Parathyroid adenoma (tissue), 2 donors: ENCODE data around the gene CDH4.

Experiments used
- H2AFZ ChIP-seq: fragments of 300-600 bp; sonication (generic); one replicate; pipeline ENCODE4 v1.7.0; 2017; ENCODE audit warnings: antibody characterized with exemption, mild to moderate bottlenecking
- H3K27ac ChIP-seq: fragments of 300-600 bp; sonication (generic); one replicate; pipeline ENCODE4 v1.7.0; 2017
- H3K27me3 ChIP-seq: fragments of 300-600 bp; sonication (generic); one replicate; pipeline ENCODE4 v1.7.0; 2017; ENCODE audit warnings: low read length; ENCODE audit not compliant: control insufficient read depth, insufficient read depth
- H3K36me3 ChIP-seq: fragments of 300-600 bp; sonication (generic); one replicate; pipeline ENCODE4 v1.7.0; 2017; ENCODE audit warnings: low read length; ENCODE audit not compliant: control insufficient read depth, insufficient read depth
- H3K4me1 ChIP-seq: fragments of 300-600 bp; sonication (generic); one replicate; pipeline ENCODE4 v1.7.0; 2017; ENCODE audit warnings: control low read depth
- H3K4me2 ChIP-seq: fragments of 300-600 bp; sonication (generic); one replicate; pipeline ENCODE4 v1.7.0; 2017; ENCODE audit warnings: low read length
- H3K4me3 ChIP-seq: fragments of 300-600 bp; sonication (generic); one replicate; pipeline ENCODE4 v1.7.0; 2017; ENCODE audit warnings: low read depth, low read length
- H3K79me2 ChIP-seq: fragments of 300-600 bp; sonication (generic); one replicate; pipeline ENCODE4 v1.7.0; 2017; ENCODE audit warnings: control low read depth
- H3K9ac ChIP-seq: fragments of 300-600 bp; sonication (generic); one replicate; pipeline ENCODE4 v1.7.0; 2017; ENCODE audit warnings: mild to moderate bottlenecking
- H3K9me3 ChIP-seq: fragments of 300-600 bp; sonication (generic); one replicate; pipeline ENCODE4 v1.7.0; 2017; ENCODE audit warnings: low read length; ENCODE audit not compliant: control insufficient read depth
- TF ChIP-seq, protein P1 (sequence below): fragments of 300-600 bp; sonication (generic); IDR thresholded peaks from one replicate; pipeline ENCODE4 v1.7.0; 2017; ENCODE audit warnings: antibody characterized with exemption, mild to moderate bottlenecking
- donor health status: primary hyperparathyroidism.

Gene CDH4

DNA sequence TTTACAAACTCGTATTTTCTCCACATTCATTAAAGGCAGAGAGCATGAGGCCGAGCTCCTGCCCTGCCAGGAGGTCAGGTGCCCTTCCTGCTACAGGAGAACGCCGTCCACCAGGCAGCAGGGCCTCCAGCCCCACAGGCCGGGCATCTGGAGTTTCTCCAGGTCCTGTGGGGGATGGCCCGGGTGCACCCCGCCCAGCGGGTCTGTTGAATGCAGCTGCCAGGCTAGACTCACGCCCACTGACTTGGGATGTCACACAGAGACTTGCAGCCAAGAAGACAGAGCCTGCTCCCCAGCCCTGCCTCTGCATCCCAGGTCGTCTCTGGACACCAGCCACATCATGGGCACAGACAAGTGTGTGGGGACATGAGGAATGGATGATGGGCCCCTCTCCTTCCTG lies 376.4 kb downstream of the CDH4 start:
- Histone ChIP-seq H3K4me3 (no peak overlapping the region), H3K9me3 (no peaks in the 10 kb centered on the region), H3K27ac (no peak overlapping the region), H3K79me2 (no peaks in the 10 kb centered on the region), H3K4me1 (no peaks in the 10 kb centered on the region), H3K9ac (no peak overlapping the region), H3K4me2 (no peak overlapping the region), H3K27me3 (no peaks in the 10 kb centered on the region), H2AFZ (no peak overlapping the region), H3K36me3 (no peaks in the 10 kb centered on the region)
- TF ChIP-seq, protein P1, sequence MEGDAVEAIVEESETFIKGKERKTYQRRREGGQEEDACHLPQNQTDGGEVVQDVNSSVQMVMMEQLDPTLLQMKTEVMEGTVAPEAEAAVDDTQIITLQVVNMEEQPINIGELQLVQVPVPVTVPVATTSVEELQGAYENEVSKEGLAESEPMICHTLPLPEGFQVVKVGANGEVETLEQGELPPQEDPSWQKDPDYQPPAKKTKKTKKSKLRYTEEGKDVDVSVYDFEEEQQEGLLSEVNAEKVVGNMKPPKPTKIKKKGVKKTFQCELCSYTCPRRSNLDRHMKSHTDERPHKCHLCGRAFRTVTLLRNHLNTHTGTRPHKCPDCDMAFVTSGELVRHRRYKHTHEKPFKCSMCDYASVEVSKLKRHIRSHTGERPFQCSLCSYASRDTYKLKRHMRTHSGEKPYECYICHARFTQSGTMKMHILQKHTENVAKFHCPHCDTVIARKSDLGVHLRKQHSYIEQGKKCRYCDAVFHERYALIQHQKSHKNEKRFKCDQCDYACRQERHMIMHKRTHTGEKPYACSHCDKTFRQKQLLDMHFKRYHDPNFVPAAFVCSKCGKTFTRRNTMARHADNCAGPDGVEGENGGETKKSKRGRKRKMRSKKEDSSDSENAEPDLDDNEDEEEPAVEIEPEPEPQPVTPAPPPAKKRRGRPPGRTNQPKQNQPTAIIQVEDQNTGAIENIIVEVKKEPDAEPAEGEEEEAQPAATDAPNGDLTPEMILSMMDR: no peak

DNA sequence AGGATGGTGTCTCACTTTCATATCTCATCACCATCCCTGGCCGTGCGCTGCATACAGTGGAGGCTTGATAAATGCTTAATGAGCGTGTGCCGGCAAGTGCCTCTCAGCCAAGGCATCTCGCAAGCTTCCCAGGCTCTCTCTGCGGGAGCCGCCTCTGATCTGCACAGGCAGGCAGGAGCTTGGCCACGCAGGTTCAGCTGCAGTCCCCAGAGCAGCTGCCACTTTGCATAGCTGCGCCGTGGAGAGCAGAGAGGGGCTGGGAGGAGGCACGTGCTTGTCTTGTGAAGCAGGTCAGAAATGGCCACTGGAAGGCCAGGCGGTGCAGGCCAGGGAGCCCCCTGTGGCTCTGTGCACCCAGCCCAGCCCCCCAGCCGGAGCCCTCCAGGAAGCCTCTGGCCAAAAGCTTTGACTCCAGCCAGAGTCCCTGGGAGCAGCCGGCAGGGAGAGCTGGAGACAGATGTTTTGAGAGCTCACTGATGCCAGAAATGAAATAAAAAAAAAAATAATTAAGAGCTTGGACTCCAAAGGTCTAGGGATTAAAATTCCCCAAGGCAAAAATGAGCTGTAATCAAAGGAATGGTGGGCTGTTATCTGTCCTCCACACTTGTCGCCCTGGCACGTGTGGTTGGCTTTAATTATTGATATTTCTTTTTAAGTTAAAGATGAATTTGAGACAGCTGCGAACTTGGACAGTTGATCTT lies 377.0 kb downstream of the CDH4 start:
- no peaks in the 10 kb centered on the region for H3K9me3 ChIP-seq
- no peak overlapping the region for H2AFZ ChIP-seq
- no peaks in the 10 kb centered on the region for H3K79me2 ChIP-seq
- no peaks in the 10 kb centered on the region for H3K36me3 ChIP-seq
- H3K4me2 ChIP-seq: no peak overlapping the region
- H3K27ac ChIP-seq: no peak overlapping the region
- no peak overlapping the region for H3K9ac ChIP-seq
- no peaks in the 10 kb centered on the region for H3K4me1 ChIP-seq
- TF ChIP-seq, protein P1: no peak
- no peak overlapping the region for H3K4me3 ChIP-seq
- H3K27me3 ChIP-seq: no peaks in the 10 kb centered on the region

DNA sequence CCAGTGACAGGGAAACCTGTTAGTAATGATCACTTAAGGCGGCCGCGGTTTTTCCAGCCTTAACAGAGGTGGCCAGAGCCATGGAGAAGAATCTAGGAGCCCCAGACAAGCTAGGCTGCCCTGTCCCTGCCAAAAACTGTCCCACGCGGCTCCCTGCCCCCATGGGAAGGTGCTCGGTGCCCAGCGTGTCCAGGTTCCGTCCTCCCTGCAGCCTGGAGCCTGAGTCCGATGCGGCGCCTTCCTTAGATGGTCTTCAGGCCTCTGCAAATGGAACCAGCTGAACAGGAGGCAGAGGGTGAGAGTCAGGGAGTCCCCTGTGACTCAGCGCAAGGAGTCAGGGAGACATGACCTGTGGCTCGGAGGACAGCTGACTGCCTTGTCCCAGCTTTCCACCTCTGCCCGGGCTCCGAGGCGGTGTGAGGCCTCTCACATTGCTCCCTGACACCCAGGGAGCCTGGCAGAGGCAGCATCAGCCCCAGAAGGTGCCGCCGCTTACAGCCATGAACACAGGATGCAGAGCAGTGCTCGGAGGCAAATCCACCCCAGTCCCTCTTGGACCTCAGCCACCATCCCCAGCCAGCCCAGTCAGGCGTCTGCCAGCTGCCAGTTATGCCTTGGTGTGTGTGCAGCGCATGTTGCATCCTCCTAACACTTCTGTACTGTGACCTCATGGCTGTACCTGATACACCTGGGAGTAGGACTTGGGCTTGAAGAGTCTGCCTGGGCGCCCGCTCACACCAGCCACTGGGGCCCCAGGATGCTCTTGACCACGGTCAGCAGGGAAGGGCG lies 377.7 kb downstream of the CDH4 start:
- Histone ChIP-seq H3K79me2 (no peaks in the 10 kb centered on the region), H3K27me3 (no peaks in the 10 kb centered on the region), H3K4me3 (no peak overlapping the region), H3K36me3 (no peaks in the 10 kb centered on the region), H2AFZ (no peak overlapping the region), H3K9me3 (no peaks in the 10 kb centered on the region), H3K9ac (no peak overlapping the region), H3K4me1 (no peaks in the 10 kb centered on the region), H3K27ac (no peak overlapping the region), H3K4me2 (no peak overlapping the region)
- TF ChIP-seq, protein P1: no peak

DNA sequence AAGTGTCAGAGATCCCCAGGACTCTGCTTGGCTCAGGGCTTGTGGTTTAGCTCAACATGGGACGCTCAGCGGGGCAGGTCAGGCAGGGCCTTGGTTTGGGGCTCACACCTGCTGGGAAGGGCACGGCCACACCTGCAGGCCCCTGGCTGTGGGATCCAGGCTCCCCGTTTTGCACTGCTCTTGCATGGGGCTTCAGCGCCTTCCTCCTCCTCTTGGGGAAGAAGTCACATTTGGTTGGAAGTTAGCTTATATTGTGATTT lies 378.3 kb downstream of the CDH4 start:
- H3K4me3 ChIP-seq: no peak overlapping the region
- H3K9me3 ChIP-seq: no peaks in the 10 kb centered on the region
- no peak overlapping the region for H3K4me2 ChIP-seq
- TF ChIP-seq, protein P1: no peak
- H3K79me2 ChIP-seq: no peaks in the 10 kb centered on the region
- H2AFZ ChIP-seq: no peak overlapping the region
- H3K27ac ChIP-seq: no peak overlapping the region
- no peaks in the 10 kb centered on the region for H3K27me3 ChIP-seq
- no peaks in the 10 kb centered on the region for H3K4me1 ChIP-seq
- no peaks in the 10 kb centered on the region for H3K36me3 ChIP-seq
- H3K9ac ChIP-seq: no peak overlapping the region

DNA sequence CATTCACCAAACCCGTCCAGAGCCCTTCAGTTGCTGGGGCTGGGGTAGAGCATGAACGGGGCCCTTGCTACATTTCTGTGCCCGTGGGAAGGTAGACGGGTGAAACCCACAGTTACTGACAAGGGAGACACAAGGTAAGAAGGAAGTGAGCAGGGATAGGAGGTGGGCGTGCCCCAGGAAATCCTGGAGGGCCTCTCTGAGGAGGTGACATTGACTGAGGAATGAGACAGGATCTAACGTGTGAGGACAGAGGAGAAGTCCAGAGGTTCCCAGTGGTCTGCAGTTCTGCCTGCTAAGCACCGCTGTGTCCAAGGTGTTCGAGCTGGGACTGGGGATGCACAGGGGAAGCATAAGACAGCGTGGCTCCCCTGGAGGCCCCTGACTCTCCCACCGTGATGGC lies 378.8 kb downstream of the CDH4 start:
- H3K4me2 ChIP-seq: no peak overlapping the region
- H2AFZ ChIP-seq: no peak overlapping the region
- no peaks in the 10 kb centered on the region for H3K79me2 ChIP-seq
- H3K27ac ChIP-seq: no peak overlapping the region
- no peaks in the 10 kb centered on the region for H3K4me1 ChIP-seq
- no peaks in the 10 kb centered on the region for H3K27me3 ChIP-seq
- TF ChIP-seq, protein P1: no peak
- no peaks in the 10 kb centered on the region for H3K9me3 ChIP-seq
- H3K4me3 ChIP-seq: no peak overlapping the region
- H3K36me3 ChIP-seq: no peaks in the 10 kb centered on the region
- H3K9ac ChIP-seq: no peak overlapping the region
